Testis (tissue), 3 donors: ENCODE results near the gene NTN4. TPM values are rescaled to one million over a fixed set of nuclear protein-coding genes. Genes with fewer than 3 reads are reported as not detected.
"Not testable (repeated sequence)": the region's sequence is repeated elsewhere in the genome, so short reads cannot be mapped to it uniquely, and the experiment has no call there.

ENCODE experiments used
- DNase-seq: peaks from one replicate; pipeline ENCODE4 v3.0.0-alpha.2; 2019
- H3K27ac ChIP-seq, 2 donors: fragments of 200-600 bp; sonication (generic); one replicate each; pipeline ENCODE4 v1.5.1; 2019
- H3K27me3 ChIP-seq: fragments of 200-600 bp; sonication (generic); one replicate; pipeline ENCODE4 v1.5.1; 2019
- H3K36me3 ChIP-seq: fragments of 200-600 bp; sonication (generic); one replicate; pipeline ENCODE4 v1.5.1; 2017; ENCODE audit warnings: low read depth; ENCODE audit errors: missing control alignments
- H3K4me1 ChIP-seq: fragments of 200-600 bp; sonication (generic); one replicate; pipeline ENCODE4 v1.5.1; 2019
- H3K4me3 ChIP-seq, 2 donors: fragments of 200-600 bp; sonication (generic); one replicate each; pipeline ENCODE4 v1.5.1; 2017 to 2019
- H3K9me3 ChIP-seq: fragments of 200-600 bp; sonication (generic); one replicate; pipeline ENCODE4 v1.5.1; 2017
- CTCF ChIP-seq, 3 experiments: fragments of 450-650 bp in 2 of 3; fragments of 200-600 bp in 1 of 3; sonication (generic) in 1 of 3; IDR thresholded peaks; one replicate each; pipeline ENCODE4 v1.5.1; 2016 to 2019; ENCODE audit warnings: antibody characterized with exemption in 3 of 3, mild to moderate bottlenecking in 2 of 3, moderate library complexity in 1 of 3
- POLR2A ChIP-seq: fragments of 450-650 bp; IDR thresholded peaks from one replicate; pipeline ENCODE4 v1.6.1; 2017; ENCODE audit warnings: antibody characterized with exemption, mild to moderate bottlenecking, moderate library complexity
- WGBS, 2 donors: methylation state at CpG; one replicate each; pipeline ENCODE4 v1.1.5; 2018; 5-methylcytosine and 5-hydroxymethylcytosine counted together
- intact Hi-C: fragments of 100-400 bp; cut with DNase I; formaldehyde crosslinking; loops from one replicate; pipeline ENCODE4 v1.15.1; 2023; ENCODE audit warnings: low total_unique reads
- polyA plus RNA-seq: library from polyadenylated mRNA; stranded (reverse); fragments of 350-450 nt; fragmentation: Illumina TruSeq; extraction: RNeasy Lipid Tissue Mini Kit (QIAGEN cat#74804); gene quantifications from one replicate; pipeline ENCODE4 v1.2.3, GENCODE V29; 2014; ENCODE audit warnings: low read depth, low replicate concordance; ENCODE audit not compliant: insufficient read depth
- total RNA-seq, 2 donors: library from RNA; depleted of rRNA; stranded (reverse); fragments of >200 nt; gene quantifications; one replicate each; pipeline ENCODE4 v1.2.3, GENCODE V29; 2016

Gene NTN4
- total and polyA plus RNA-seq, 3 donors from 2014 or later = 15.9 to 84.9 (median 43.8) TPM

GRCh38 chr12:95784286-95784685, 6.3 kb downstream of the NTN4 start:
- Histone ChIP-seq H3K4me1 (peaks cover 8% of the 10 kb centered on the region), H3K4me3 (no peak overlapping the region), H3K27me3 (no peaks in the 10 kb centered on the region), H3K27ac (no peak overlapping the region), H3K36me3 (no peaks in the 10 kb centered on the region), H3K9me3 (no peaks in the 10 kb centered on the region)
- intact Hi-C loops = no loop called here
- WGBS, 2 donors = 79 to 93% methylated on average over 4 of the region's 4 CpGs
- DNase-seq = no peak
- no peak for TF ChIP-seq CTCF (IDR thresholded peaks at IDR 0.05)
- TF ChIP-seq POLR2A = no peak

GRCh38 chr12:95775466-95775865, 15.1 kb downstream of the NTN4 start:
- H3K4me3 ChIP-seq, H3K27me3 ChIP-seq, H3K27ac ChIP-seq, H3K4me1 ChIP-seq, H3K36me3 ChIP-seq, DNase-seq, intact Hi-C loops, H3K9me3 ChIP-seq: not testable (repeated sequence)
- 81 to 83% methylated on average over 1 to 10 of the region's 10 CpGs for WGBS, 2 donors

- 91 to 93% methylated on average over 4 of the region's 4 CpGs for WGBS, 2 donors
- no peaks in the 10 kb centered on the region for H3K9me3 ChIP-seq
- DNase-seq = no peak
- no peak overlapping the region for H3K27ac ChIP-seq
- H3K4me1 ChIP-seq = no peaks in the 10 kb centered on the region
- H3K27me3 ChIP-seq = no peaks in the 10 kb centered on the region
- intact Hi-C loops = no loop called here
- H3K4me3 ChIP-seq = no peak overlapping the region
- no peaks in the 10 kb centered on the region for H3K36me3 ChIP-seq
- TF ChIP-seq CTCF (IDR thresholded peaks at IDR 0.05) = no peak
- TF ChIP-seq POLR2A = no peak
Measured at GRCh38 chr12:95774311-95775045, 16.1 kb downstream of the NTN4 start.

GRCh38 chr12:95773320-95773719, 17.2 kb downstream of the NTN4 start:
- Histone ChIP-seq H3K9me3 (no peaks in the 10 kb centered on the region), H3K4me1 (no peaks in the 10 kb centered on the region), H3K4me3 (no peak overlapping the region), H3K27ac (no peak overlapping the region), H3K27me3 (no peaks in the 10 kb centered on the region), H3K36me3 (no peaks in the 10 kb centered on the region)
- intact Hi-C loops = no loop called here
- DNase-seq = no peak
- WGBS, 2 donors = 94 to 97% methylated on average over 6 of the region's 6 CpGs
- no peak for TF ChIP-seq CTCF (IDR thresholded peaks at IDR 0.05)
- TF ChIP-seq POLR2A = no peak

- intact Hi-C loops = no loop called here
- Histone ChIP-seq H3K27ac (no peak overlapping the region), H3K4me3 (no peak overlapping the region), H3K4me1 (peaks cover 30% of the 10 kb centered on the region), H3K9me3 (no peaks in the 10 kb centered on the region), H3K27me3 (no peaks in the 10 kb centered on the region), H3K36me3 (no peaks in the 10 kb centered on the region)
- no peak for DNase-seq
- TF ChIP-seq POLR2A (no peak), CTCF (IDR thresholded peaks at IDR 0.05) (no peak)
- 74 to 82% methylated on average over 6 of the region's 6 CpGs for WGBS, 2 donors
Measured at GRCh38 chr12:95767703-95768102, 22.9 kb downstream of the NTN4 start.
